Medulla oblongata (tissue), 1 donor: ENCODE data around the gene SPDYE4.
A peak's percentile ranks its signal among the peaks of the same experiment; 100 is the strongest.

Experiments used
- DNase-seq: peaks from one replicate; pipeline ENCODE4 v3.0.0-alpha.2; 2015; ENCODE audit errors: extremely low spot score

SPDYE4 gene

DNA sequence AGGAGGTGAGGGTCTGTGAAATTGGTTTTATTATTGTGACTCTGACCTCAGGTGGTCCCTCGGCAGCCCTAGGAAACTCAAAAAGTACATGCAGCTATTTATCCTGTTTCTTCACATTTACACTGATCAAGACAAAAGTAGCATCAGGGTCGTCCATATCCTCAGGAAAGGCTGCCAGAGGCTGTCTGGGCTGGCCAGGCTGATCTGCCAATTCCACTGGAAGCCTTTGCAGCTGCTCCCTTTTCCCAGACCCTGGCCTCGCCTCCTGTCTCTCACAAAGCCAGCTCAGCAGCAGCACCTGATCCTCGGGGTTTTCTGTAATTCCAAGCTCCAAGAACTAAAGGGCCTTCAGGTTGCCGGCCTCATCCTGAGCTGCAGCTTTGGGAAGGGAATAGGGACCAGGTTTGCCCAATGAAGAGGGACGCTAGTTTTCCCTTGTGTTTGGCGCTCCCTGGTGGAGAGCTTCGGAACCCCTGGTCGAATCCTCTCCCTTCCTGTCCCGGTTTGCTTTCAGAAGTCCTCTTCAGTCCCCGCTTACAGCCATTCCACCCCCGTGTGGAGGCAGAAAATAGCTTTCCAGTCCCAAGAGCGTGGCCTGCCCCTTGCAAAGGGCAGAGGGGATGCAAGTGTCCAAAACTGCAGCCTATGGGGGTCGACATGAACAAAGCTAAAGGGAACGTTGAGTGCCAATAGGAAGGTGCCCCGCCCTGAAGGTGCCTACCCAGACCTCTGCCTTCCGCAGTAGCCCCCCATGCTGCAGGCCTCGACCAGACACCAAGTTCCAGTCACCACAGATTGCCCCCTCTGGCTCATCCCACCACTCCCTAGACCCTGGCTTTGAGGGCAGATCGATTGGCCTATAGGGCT, 27.4 kb upstream of the SPDYE4 start:
- peak; percentile 64 for DNase-seq

DNA sequence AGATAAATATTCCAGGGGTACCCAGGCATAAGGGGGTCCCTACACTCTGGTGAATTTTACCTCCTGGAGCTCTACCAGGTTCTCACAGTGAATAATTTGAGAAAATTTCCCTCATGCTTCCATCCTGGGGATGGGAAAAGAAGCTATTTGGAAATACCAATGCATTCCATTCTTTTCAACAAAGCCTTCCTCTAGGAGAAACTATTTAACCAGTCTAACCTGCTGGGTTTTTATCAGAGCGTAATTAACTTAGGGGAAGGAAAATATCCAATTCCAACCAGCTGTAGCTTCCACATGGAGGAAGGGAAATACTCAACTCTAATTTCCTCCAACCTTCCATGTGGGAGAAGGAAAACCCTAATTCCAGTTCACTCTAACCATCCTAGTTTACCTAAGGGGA, 23.8 kb upstream of the SPDYE4 start:
- no peak for DNase-seq

DNA sequence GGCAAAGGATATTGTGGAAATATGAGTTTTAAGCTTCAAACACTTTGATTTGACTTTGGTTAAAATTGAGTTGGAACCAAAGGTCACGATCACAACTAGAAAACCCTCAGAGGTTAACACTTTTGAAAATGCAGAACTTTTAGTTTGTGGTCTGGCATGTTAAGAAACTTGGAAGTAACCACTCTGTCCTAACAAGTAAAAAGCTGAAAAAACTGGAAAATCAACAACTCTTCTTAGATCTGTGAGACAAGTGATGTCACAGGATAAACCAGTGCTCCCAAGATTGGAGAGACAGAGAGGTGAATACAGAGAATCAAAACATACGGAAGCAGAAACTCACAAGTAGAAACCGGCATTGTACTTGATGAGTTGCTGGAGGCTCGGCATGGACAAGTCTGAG, 23.4 kb upstream of the SPDYE4 start:
- no peak for DNase-seq

DNA sequence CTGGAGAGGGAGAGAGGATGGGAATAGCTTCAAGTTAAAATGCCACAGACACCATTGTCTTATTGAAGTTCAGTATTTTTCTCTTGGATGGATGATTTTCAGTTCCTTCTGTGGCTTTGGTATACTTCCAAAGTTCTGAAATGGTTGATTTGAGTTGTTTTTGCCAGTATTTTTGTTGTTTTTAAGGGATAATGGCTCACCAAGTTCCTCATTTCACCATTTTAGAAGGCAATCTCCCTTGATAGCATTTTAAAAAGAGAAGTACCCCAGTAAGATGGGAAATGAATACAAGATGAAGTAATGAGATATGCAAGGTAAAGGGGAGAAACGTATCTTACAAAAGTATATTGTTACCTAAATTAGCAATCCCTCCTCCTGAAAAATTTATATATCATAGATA, 18.5 kb upstream of the SPDYE4 start:
- peak; percentile 48 for DNase-seq

DNA sequence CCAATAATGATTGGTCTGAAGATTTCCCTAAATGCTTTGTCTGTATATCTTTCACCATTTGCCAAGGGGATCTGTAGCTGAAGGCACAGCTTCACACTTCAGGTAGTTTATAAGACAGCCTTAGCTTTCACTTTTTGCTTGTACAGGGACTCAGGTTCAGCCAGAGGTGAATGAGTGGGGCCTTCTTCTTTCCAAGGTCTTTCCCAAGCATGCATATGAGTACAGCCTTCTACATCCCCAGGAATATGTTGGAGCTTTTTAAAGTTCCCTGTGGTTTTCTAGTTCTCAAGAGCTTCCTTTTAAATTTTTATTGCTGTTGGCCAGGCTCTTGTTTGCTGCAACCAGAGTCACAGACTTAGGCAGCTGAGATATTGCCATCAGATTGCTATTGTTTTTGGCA, 17.9 kb upstream of the SPDYE4 start:
- no peak for DNase-seq

DNA sequence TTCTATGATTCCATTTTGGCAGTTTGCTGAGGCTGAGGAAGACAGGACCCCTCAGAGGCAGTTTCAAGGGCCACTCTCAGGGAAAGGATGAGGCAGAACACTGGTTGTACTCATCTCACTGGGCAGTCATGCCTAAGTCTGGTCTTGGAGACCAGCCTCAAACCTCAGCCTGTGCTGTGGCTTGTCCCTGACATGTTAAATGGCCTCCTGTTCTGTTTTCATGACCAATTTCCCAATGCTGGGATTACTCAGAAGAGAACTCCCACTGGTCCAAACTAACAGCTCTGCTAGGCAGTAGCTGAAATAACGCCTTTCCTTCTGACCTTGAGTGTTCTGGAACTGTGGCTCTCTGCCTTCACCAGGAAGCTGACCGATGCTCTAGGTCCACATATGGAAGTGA, 8.4 kb upstream of the SPDYE4 start:
- DNase-seq, result no peak

DNA sequence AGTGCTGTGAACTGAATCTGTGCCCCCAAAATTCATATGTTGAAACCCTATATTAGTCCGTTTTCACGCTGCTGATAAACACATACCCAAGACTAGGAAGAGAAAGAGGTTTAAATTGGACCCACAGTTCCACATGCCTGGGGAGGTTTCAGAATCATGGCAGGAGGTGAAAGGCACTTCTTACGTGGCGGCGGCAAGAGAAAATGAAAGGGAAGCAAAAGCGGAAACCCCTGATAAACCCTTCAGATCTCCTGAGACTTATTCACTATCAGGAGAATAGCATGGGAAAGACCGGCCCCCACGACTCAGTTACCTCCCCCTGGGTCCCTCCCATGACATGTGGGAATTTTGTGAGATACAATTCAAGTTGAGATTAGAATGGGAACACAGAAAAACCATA, 3.7 kb upstream of the SPDYE4 start:
- no peak for DNase-seq

DNA sequence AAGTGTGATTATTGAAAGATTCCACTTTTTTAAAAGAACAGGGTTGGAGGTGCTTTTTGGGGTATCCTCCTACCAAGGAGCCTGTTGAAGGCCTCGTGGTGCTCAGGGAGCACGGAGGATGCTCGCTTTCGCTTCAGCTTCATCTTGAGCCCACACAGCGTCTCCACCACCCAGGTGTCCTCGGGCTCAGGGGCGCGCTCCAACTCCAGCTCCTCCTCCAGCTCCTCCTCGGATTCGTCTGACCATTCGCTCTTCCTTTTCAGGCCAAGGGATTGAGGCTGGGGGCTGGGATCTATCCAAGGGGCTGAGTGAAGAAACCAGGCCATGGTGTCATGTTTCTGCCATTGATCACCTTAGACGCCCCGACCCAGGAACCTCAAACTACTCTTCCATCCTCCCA, 1.2 kb downstream of the SPDYE4 start:
- DNase-seq, result no peak

DNA sequence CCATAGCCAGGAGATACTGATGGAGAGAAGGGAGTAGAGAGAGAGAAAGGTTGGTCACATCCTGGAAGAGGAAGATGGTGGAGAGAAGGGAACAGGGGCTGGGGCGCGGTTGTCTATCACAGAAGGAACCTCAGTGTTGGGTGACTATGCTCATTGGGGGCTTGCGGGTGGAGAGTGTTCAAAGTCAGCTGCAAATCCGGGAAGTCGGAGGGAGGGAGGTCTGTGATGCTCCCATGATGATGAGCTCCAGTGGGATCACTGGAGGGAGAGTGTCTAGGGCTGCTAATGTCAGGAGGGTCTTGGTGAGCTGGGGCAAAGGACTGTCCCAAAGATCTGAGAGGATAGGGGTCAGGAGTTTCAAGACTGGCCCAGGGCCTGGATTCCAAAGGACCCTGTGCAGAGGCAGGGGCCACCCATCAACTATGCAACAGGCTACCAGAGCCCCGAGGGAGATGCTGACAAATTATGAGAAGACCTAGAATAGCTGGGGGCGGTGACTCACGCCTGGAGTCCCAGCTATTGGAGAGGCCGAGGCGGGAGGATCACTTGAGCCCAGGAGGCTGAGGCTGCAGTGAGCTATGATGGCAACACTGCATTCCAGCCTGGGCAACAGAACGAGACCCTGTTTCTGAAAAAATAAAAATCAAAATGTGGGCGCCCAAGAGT, 2.6 kb downstream of the SPDYE4 start:
- DNase-seq, result no peak

DNA sequence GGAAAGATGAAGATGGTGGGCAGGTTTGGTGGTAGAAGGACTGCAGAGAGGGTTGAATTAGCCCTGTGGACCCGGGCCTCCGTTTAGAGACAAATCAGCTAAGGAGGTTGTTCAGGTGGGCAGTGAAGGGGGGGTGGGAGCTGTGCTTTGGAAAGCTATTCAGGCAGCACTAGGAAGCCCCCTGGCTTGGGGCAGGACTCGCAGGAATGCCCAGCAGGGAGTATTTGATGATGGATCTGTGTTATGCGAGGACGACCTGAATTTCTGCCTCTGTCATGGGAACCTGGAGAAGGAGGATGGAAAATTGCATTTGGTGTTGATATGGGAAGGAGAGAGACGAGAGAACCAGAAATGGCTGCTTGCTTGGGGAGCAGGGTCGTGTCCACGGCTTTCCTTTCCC, 3.5 kb downstream of the SPDYE4 start:
- DNase-seq, result no peak

DNA sequence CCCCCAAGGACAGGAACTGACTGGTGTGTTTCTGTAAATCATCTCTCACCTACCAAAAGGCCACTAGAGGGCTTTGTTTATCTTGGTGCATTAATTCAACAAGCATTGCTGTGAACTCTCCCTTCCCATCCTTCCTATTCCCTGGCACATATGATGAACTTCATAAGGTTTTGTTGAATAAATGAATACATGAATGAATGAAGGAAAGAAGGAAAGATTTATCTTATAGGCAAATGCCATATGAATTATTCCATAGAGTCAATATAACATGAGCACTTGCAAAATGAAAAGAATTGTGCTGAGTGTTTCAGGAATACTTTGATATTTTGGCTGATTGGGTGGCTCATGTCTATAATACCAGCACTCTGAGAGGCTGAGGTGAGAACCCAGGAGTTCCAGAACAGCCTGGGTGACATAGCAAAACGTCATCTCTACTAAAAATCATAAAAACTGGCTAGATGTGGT, 4.3 kb downstream of the SPDYE4 start:
- DNase-seq, result no peak

DNA sequence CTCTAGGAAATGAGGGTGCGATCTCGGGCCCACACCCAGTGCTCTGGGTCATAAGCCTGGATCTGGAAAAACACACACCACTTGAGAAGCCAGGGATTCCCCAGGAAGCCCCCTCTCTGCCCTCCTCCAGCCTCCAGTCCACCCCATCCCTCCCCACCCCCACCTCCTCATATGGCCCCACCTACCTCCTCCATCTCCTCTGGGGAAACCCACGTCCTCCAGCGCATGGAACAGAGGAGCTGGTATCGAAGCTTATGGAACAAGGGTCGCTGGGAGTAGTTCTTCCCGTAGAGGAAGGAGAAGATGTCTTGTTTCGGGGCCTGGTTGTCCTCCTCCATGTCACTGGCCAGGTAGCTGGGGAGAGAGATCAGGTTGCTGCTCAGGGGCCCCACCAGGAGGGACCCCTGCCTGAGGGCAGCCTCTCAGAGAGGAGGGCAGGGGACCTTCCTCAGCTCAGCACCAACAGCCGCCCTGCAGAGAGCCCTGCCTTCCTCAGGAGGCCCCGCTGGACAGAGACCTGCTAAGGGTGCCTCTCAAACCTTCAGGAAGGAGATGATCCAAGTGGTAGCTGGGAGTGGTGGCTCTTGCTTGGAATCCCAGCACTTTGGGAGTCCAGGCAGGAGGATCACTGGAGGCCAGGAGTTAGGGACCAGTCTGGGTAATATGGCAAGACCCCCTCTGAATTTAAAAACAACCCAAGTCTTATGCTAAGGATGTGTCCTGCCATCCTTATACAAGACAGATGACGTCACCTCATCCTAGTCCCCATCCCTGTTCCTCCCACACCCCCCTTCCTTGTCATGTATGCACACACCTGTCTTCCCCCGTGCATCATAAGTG, 5.0 kb downstream of the SPDYE4 start:
- DNase-seq, result no peak

DNA sequence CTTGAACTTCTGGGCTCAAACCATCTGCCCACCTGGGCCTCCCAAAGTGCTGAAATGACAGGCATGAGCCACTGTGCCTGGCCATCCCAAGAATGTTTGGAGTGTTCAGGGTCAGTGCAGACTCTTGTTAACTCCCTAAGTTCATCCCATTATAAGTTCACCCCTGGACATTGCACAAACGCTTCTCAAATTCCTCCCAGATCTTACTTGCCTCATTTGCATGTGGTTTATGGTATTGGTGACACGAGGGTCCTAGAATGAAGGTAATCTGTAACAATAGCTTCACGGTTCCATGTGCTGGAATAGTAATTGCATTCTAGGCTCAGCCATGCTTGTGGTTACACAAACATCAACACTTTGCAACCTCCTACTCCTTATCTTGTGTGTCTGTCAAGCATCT, 8.7 kb downstream of the SPDYE4 start:
- no peak for DNase-seq

DNA sequence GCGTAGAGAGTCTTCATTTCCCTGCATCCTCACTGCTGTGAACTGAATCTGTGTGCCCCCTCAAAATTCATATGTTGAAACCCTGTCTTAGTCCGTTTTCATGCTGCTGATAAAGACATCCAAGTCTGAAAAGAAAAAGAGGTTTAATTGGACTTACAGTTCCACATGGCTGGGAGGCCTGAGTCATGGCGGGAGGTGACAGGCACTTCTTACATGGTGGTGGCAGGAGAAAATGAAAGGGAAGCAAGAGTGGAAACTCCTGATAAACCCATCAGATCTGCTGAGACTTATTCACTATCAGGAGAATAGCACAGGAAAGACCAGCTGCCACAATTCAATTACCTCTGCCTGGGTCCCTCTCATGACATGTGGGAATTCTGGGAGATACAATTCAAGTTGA, 10.6 kb downstream of the SPDYE4 start:
- DNase-seq, result no peak

DNA sequence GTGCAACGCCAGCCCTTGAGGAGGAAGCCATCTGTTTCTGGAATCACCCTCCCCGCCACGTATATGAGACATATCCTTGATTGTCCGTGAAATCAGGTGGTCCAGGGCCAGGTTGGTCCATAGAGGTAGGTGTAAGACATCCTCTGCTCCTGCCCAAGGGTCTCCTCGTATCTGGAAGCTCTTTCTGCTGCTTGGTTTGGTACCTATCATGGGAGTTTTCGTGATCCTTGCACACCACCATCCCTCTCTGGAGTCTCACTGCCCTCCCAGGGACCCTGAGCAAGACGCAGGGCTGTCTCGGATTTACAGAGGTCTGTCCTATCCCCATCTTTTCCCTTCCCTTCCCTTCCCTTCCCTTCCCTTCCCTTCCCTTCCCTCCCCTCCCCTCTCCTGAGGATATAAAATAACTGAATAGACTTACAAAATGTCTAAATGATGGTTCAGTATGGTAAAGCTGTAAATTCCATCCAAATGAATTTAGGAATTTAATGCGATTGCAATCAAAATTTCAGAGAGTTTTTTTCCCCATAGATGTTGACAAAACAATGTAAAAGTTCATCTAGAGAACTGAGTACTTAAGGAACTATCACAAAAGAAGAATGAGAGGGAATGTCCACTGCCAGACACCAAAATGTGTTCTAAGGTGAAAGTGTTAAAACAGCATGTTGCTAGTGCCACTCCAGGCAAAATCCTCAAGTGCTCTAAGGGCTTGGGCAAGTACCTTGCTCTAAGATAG, 11.7 kb downstream of the SPDYE4 start:
- DNase-seq, result no peak

DNA sequence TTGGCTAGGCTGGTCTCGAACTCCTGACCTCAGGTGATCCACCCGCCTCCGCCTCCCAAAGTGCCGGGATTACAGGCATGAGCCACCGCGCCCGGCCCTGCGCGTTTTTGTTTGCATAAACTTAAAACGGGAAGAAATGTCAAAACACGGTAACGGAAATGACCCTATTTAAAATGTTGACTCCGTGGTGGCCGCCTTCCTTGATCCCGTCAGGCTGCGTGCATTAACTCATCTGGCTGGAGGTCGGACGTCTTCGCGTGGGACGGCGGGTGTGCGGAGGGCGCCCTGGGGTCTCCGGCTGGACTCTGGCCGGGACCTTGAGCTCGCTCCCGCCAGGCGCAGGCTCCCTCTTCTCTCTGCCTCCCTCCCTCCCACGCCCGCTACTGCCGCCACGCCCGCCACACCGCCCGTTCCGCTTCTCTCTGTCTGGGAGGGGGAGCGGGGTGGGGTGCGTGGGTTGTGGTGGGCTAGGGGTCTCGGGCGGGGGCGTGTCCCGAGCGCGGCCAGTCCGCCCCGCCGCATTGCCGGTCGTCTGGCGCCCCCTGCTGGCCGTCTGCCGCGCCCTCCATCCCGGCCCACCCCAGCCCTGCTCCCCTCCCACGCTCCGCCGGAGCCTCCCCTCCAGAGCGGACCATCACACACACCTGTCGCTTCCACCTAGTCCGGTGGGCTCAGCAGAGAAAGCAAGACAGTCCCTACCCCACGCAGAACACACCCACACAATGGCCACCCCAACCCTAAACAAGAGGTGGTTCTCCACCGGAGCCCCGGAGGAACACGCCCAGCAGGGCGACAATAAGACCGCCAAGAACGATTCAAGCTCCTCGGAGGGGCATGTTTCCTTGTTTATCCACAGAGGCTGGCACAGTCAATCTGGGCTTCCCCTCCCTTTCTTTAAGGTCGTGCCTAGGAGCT, 12.5 kb downstream of the SPDYE4 start:
- peak; percentile 45 for DNase-seq

DNA sequence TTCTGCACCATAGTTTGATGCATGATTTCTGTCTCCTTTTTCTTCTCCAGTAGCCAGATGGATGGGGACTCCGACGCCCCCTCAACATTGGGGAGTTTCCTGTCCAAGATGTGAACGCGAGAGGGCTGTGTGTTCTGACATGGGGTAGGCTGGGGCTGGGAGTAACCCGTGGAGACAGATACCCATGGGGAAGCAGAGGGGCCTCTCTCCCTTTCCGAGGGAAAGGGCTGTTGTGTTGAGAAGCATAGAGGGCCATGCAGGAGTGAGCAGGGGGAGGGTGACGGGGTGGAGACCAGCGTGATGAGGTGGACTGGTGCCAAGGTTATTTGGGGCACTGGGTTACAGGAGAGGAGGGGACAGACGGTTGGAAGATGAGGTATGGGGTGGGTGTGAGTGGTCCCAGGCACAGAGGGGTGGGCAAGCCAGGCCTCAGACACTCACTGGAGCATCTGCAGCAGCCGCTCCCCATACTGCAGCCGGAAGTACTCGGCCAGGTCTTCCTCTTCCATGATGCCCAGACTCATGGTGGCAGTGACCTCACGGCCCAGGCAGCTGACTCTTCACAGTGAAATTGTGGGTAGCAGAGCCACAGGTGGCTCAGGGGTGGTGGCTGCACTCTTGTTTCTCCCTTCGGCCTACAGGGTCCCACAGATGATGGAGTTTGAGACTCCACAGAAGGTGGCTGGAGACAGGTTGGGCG, 14.1 kb downstream of the SPDYE4 start:
- no peak for DNase-seq

DNA sequence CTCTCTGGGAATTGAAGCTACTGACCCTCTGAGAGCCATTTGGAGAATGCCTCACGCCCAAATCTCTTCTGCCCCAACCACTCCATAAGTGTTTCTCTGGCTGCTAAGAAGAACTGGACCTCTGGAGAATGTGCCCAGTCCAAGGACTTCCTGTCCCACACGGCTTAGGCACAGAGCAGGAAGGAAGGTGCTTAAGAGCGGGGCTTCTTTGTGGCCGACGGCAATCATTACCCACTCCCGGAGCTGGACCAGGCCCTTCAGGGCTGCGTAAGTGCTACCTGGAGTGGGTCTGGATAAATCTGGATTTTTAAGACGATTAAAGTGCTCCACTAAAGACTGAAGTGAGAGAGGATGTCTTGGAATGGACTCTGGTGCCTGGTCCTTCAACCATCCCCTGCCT, 15.5 kb downstream of the SPDYE4 start:
- DNase-seq, result no peak

DNA sequence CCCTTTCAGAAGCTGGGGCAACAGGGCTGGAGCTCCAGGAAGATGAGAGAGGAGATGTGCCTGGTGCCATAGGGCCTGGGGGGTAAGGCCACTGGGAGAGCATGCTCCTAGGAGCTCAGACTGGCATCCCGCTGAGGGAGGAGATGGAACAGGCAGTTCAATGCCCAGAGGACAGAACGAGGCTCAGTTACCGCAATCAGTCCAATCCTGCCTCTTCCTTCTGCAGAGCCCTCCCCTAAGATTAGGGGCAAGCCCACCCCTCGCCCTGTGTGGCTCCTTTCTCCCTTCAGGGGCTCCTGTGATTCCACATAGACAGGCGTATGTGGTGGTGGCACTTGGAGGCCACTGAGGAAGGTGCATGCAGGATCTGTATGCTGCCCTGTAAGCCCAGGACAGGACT, 16.1 kb downstream of the SPDYE4 start:
- no peak for DNase-seq

DNA sequence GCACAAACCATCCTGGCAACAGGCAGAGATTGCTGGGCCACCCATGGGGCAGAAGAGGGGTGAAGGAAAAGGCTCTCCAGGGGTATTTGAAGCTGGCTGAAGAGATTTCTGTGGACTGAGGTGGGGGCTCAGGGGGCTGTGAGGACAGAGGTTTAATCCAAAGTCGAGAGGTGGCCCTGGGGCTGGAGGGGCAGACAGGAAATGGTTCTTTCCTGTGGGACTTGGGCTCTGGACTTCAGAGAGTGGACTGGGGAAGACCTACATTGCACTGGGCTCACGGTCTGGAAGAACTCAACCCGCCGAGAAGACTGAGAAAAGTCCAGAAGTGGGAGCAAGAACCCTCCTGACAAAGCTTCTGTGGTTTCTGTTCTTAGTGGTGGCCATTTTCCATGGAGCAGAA, 16.6 kb downstream of the SPDYE4 start:
- DNase-seq, result no peak
